Suprapubic skin (tissue), 3 donors: ENCODE results near the gene RABGAP1.

Experiments
- EP300 ChIP-seq: sonication (generic); formaldehyde crosslinking; IDR thresholded peaks from one replicate; pipeline ENCODE4 v1.6.1; 2017; ENCODE audit warnings: antibody characterized with exemption
- POLR2A ChIP-seq, 2 donors: fragments of 450-650 bp; IDR thresholded peaks; one replicate each; pipeline ENCODE4 v1.6.1; 2017; ENCODE audit warnings: antibody characterized with exemption in 2 of 2, mild to moderate bottlenecking in 2 of 2, moderate library complexity in 2 of 2
- TF ChIP-seq, protein P1 (sequence below), 2 donors: fragments of 200-600 bp in 1 of 2; fragments of 450-650 bp in 1 of 2; sonication (generic) in 1 of 2; IDR thresholded peaks; one replicate each; pipeline ENCODE4 v1.5.1; 2016 to 2019; ENCODE audit warnings: antibody characterized with exemption in 2 of 2, mild to moderate bottlenecking in 1 of 2, moderate library complexity in 1 of 2

DNA sequence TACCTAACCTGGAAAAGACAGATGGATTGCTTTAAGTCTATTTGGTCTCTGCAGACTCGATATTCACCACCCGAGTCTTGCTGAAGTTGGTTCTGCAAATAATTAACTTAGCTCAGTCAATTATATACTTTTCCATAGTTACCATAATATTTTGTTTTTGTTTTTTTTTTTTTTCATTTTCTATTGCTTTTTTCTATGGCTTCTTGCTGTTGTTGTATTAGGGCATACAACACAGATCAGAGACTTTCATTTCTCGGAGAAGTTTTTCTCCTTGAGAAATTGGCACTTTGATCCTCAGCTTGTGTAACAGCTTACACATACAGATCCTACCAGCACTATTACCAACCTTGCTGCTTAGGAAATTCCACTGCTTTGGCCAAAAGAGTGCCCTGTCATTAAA lies 180.6 kb downstream of the RABGAP1 start:
- TF ChIP-seq, protein P1, sequence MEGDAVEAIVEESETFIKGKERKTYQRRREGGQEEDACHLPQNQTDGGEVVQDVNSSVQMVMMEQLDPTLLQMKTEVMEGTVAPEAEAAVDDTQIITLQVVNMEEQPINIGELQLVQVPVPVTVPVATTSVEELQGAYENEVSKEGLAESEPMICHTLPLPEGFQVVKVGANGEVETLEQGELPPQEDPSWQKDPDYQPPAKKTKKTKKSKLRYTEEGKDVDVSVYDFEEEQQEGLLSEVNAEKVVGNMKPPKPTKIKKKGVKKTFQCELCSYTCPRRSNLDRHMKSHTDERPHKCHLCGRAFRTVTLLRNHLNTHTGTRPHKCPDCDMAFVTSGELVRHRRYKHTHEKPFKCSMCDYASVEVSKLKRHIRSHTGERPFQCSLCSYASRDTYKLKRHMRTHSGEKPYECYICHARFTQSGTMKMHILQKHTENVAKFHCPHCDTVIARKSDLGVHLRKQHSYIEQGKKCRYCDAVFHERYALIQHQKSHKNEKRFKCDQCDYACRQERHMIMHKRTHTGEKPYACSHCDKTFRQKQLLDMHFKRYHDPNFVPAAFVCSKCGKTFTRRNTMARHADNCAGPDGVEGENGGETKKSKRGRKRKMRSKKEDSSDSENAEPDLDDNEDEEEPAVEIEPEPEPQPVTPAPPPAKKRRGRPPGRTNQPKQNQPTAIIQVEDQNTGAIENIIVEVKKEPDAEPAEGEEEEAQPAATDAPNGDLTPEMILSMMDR (IDR thresholded peaks at IDR 0.05), result no peak
- TF ChIP-seq EP300 (no peak), POLR2A (IDR thresholded peaks at IDR 0.05) (no peak)
